ENCODE results near the gene IL1RAP.

DNA sequence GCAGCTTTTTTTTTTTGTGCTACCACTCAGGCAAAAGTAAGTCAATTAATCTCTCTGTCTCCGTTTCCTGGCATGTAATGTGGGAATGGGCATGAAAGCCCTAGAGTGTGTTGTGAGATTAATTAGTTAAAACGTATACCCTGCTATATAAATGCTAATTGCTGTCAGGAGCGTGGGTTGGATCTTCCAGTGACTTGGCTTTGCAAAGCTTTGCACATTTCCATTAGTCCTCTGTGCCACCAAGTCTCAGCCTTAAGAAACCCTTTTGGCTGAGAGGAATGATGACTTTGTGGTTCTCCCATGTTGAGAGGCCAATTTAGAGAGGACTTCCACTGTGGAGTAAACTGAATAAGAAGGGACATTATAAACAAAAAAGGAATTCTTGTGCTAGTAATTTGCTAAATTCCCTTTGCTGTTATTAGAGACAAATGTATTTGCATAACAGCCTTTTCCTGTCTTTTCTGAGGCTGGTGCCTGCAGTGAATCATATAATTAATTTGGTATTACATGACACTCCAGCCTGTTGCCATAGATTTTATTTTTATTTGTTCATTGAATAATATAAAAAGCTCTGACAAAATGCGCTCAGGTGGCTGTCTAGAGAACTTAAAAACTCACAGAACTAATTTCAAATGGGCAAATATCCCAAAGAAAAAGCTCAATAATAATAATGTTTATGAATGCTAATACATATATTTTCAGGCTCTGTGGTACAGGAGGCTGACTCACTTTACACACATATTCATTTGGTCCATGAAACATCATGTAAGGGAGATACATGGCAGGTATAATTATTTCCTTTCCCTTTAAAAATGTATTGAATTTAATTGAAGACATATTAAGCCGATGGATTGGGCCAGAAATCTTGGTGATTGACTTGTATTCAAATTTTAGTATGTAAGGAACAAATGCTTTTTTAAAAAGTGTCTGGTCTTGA is 82.7 kb downstream of the IL1RAP start:
- TF ChIP-seq, protein P1, sequence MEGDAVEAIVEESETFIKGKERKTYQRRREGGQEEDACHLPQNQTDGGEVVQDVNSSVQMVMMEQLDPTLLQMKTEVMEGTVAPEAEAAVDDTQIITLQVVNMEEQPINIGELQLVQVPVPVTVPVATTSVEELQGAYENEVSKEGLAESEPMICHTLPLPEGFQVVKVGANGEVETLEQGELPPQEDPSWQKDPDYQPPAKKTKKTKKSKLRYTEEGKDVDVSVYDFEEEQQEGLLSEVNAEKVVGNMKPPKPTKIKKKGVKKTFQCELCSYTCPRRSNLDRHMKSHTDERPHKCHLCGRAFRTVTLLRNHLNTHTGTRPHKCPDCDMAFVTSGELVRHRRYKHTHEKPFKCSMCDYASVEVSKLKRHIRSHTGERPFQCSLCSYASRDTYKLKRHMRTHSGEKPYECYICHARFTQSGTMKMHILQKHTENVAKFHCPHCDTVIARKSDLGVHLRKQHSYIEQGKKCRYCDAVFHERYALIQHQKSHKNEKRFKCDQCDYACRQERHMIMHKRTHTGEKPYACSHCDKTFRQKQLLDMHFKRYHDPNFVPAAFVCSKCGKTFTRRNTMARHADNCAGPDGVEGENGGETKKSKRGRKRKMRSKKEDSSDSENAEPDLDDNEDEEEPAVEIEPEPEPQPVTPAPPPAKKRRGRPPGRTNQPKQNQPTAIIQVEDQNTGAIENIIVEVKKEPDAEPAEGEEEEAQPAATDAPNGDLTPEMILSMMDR (IDR thresholded peaks at IDR 0.05) = no peak
- no peak for TF ChIP-seq POLR2A (IDR thresholded peaks at IDR 0.05)

Data from thyroid gland (tissue), 4 donors.